Osteoblast (primary cell): Measurements from ENCODE around the gene TBC1D5. TPM values are rescaled to one million over a fixed set of nuclear protein-coding genes. Genes with fewer than 3 reads are reported as not detected.
A peak's percentile ranks its signal among the peaks of the same experiment; 100 is the strongest.

Experiments used
- DNase-seq: peaks from one replicate; pipeline ENCODE4 v3.0.0; 2011; ENCODE audit warnings: low spot score, mixed read lengths; ENCODE audit not compliant: insufficient read length; ENCODE audit errors: missing footprints
- H2AFZ ChIP-seq: 2 replicates; pipeline ENCODE4 v1.6.0; 2011; ENCODE audit warnings: mild to moderate bottlenecking, low read length
- H3K27ac ChIP-seq: 2 replicates; pipeline ENCODE4 v1.5.1; 2011; ENCODE audit warnings: mild to moderate bottlenecking, low read depth, low read length, moderate library complexity
- H3K27me3 ChIP-seq: 2 replicates; pipeline ENCODE4 v1.6.0; 2012; ENCODE audit warnings: mild to moderate bottlenecking, control low read depth, inconsistent platforms, low read length, moderate library complexity; ENCODE audit not compliant: insufficient read depth
- H3K36me3 ChIP-seq: 2 replicates; pipeline ENCODE4 v1.5.1; 2011; ENCODE audit warnings: mild to moderate bottlenecking, low read length, control low read depth, moderate library complexity; ENCODE audit not compliant: insufficient read depth
- H3K4me1 ChIP-seq: 2 replicates; pipeline ENCODE4 v1.5.1; 2011; ENCODE audit warnings: mild to moderate bottlenecking, low read length, control low read depth, moderate library complexity; ENCODE audit not compliant: insufficient read depth
- H3K4me2 ChIP-seq: 2 replicates; pipeline ENCODE4 v1.6.0; 2011; ENCODE audit warnings: mild to moderate bottlenecking, low read length; ENCODE audit not compliant: insufficient read depth
- H3K4me3 ChIP-seq: fragments of 200-600 bp; sonication (generic); 3 replicates; pipeline ENCODE4 v1.5.1; 2012; ENCODE audit warnings: mild to moderate bottlenecking, low read length, inconsistent platforms; ENCODE audit not compliant: insufficient read depth
- H3K79me2 ChIP-seq: 2 replicates; pipeline ENCODE4 v1.6.0; 2012; ENCODE audit warnings: mild to moderate bottlenecking, low read length, control low read depth, inconsistent platforms; ENCODE audit not compliant: insufficient read depth
- H3K9me3 ChIP-seq: 2 replicates; pipeline ENCODE4 v1.5.1; 2011; ENCODE audit warnings: low read depth, low read length, control low read depth
- H4K20me1 ChIP-seq: 2 replicates; pipeline ENCODE4 v1.6.0; 2012; ENCODE audit warnings: mild to moderate bottlenecking, low read length, control low read depth; ENCODE audit not compliant: insufficient read depth
- CTCF ChIP-seq: IDR thresholded peaks from 2 replicates; pipeline ENCODE4 v1.5.1; 2011; ENCODE audit warnings: mild to moderate bottlenecking, low read depth, low read length, moderate library complexity; ENCODE audit errors: extremely low read depth
- total RNA-seq: library from RNA; depleted of rRNA; stranded (reverse); fragments of >200 nt; gene quantifications from 2 replicates; pipeline ENCODE4 v1.2.3, GENCODE V29; 2012

TBC1D5 gene
- total RNA-seq, 1 donor, result 117 TPM

GRCh38 chr3:17443142-17443541 lies 299.3 kb downstream of the TBC1D5 start:
- Histone ChIP-seq H3K36me3 (no peaks in the 10 kb centered on the region), H3K79me2 (no peaks in the 10 kb centered on the region), H4K20me1 (no peaks in the 10 kb centered on the region), H3K4me3 (no peak overlapping the region), H3K4me2 (no peak overlapping the region), H3K27ac (no peak overlapping the region), H3K9me3 (no peaks in the 10 kb centered on the region), H3K27me3 (no peaks in the 10 kb centered on the region), H3K4me1 (peaks cover 8% of the 10 kb centered on the region), H2AFZ (no peak overlapping the region)
- no peak for DNase-seq
- TF ChIP-seq CTCF, result no peak

GRCh38 chr3:17442332-17443049 lies 299.9 kb downstream of the TBC1D5 start:
- Histone ChIP-seq H3K4me1 (peaks cover 8% of the 10 kb centered on the region), H3K9me3 (no peaks in the 10 kb centered on the region), H3K4me2 (peak overlapping the region; percentile 26), H3K27me3 (no peaks in the 10 kb centered on the region), H3K36me3 (no peaks in the 10 kb centered on the region), H4K20me1 (no peaks in the 10 kb centered on the region), H2AFZ (peak overlapping the region; percentile 52), H3K4me3 (no peak overlapping the region), H3K79me2 (no peaks in the 10 kb centered on the region), H3K27ac (no peak overlapping the region)
- DNase-seq, result peak; percentile 17
- TF ChIP-seq CTCF, result no peak

- Histone ChIP-seq H3K79me2 (no peaks in the 10 kb centered on the region), H3K9me3 (no peaks in the 10 kb centered on the region), H3K36me3 (no peaks in the 10 kb centered on the region), H4K20me1 (no peaks in the 10 kb centered on the region), H3K27me3 (no peaks in the 10 kb centered on the region), H3K4me2 (no peak overlapping the region), H3K4me3 (no peak overlapping the region), H3K27ac (no peak overlapping the region), H2AFZ (no peak overlapping the region), H3K4me1 (peaks cover 10% of the 10 kb centered on the region)
- TF ChIP-seq CTCF, result no peak
- DNase-seq, result no peak
These were observed 308.6 kb downstream of the TBC1D5 start for GRCh38 chr3:17433876-17434275.

- no peak for DNase-seq
- Histone ChIP-seq H3K4me3 (no peak overlapping the region), H2AFZ (no peak overlapping the region), H3K4me1 (peaks cover 10% of the 10 kb centered on the region), H3K36me3 (no peaks in the 10 kb centered on the region), H3K9me3 (no peaks in the 10 kb centered on the region), H3K79me2 (no peaks in the 10 kb centered on the region), H3K27ac (no peak overlapping the region), H3K4me2 (no peak overlapping the region), H4K20me1 (no peaks in the 10 kb centered on the region), H3K27me3 (no peaks in the 10 kb centered on the region)
- TF ChIP-seq CTCF, result no peak
These were observed 310.2 kb downstream of the TBC1D5 start for GRCh38 chr3:17432236-17432635.
